22Rv1 (cell line): ENCODE data around the gene TPRG1L.

Experiments used
- H3K27ac ChIP-seq: fragments of 450-650 bp; 2 replicates; pipeline ENCODE4 v1.5.1; 2017
- ZFX ChIP-seq: fragments of 450-650 bp; IDR thresholded peaks from 2 replicates; pipeline ENCODE4 v1.6.1; 2017; ENCODE audit warnings: antibody characterized with exemption, borderline replicate concordance
- TF ChIP-seq, protein P1 (sequence below): fragments of 450-650 bp; IDR thresholded peaks from 2 replicates; pipeline ENCODE4 v1.5.1; 2017; ENCODE audit warnings: mild to moderate bottlenecking

TPRG1L gene

DNA sequence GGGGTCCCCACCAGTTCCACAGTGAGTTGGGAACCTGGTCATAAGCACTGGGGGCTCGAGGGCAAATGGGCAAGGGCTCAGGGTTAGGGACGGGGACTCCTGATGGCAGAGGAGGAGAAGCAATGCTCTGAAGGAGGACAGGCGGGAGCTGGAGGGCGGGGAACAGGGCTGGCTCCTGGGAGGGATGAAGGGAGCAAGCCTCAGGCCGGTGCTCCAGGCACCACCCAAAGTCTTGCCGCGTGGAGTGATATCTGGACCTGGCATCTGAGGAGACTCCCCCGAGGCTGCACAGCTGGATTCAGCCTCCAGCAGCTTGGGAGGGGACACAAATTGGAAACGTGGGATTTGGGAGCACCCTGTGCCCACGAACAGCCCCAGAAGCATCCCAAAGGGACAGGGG is 24.5 kb upstream of the TPRG1L start:
- H3K27ac ChIP-seq = no peak overlapping the region
- TF ChIP-seq, protein P1, sequence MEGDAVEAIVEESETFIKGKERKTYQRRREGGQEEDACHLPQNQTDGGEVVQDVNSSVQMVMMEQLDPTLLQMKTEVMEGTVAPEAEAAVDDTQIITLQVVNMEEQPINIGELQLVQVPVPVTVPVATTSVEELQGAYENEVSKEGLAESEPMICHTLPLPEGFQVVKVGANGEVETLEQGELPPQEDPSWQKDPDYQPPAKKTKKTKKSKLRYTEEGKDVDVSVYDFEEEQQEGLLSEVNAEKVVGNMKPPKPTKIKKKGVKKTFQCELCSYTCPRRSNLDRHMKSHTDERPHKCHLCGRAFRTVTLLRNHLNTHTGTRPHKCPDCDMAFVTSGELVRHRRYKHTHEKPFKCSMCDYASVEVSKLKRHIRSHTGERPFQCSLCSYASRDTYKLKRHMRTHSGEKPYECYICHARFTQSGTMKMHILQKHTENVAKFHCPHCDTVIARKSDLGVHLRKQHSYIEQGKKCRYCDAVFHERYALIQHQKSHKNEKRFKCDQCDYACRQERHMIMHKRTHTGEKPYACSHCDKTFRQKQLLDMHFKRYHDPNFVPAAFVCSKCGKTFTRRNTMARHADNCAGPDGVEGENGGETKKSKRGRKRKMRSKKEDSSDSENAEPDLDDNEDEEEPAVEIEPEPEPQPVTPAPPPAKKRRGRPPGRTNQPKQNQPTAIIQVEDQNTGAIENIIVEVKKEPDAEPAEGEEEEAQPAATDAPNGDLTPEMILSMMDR = no peak
- TF ChIP-seq ZFX = no peak

DNA sequence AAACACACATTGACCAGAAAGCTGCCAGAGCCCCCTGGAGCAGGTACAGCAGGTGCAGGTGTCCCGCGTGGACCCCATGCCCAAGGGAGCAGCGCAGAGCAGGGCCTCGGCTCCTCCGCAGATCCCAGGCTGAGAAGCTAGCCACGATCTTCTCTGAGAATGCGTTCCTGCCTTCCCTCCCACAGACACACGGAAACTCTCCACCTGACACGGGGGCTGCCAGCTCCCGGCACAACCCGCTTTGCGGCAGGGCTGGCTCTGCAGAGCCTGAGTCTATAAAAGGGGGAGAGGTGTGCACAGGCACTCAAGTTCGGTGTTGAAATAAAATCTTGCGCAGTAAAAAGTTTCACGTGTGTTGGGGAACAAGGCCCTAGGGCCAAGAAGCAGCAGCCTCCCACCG is 23.1 kb upstream of the TPRG1L start:
- H3K27ac ChIP-seq = no peak overlapping the region
- no peak for TF ChIP-seq ZFX
- TF ChIP-seq, protein P1 = no peak

DNA sequence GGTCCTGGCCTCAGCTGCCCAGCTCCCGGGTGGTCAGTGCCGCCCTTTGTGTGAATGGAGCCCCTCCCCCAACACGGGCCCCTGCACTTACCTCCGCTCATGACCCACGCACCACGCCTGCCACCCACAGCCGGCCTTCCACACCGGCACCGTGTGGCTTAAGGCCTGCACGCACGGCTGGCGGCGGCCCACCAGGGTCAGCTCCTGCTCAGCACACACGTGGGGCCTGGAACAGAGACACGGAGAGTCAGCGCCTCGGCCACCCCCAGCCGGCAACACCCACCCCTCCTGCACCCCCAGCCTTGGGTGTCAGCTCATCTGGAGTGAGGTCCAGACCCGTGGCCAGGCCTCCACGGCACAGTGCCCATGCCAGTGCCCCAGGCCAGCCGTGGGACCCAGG is 22.4 kb upstream of the TPRG1L start:
- TF ChIP-seq, protein P1 = no peak
- TF ChIP-seq ZFX = no peak
- H3K27ac ChIP-seq = no peak overlapping the region

DNA sequence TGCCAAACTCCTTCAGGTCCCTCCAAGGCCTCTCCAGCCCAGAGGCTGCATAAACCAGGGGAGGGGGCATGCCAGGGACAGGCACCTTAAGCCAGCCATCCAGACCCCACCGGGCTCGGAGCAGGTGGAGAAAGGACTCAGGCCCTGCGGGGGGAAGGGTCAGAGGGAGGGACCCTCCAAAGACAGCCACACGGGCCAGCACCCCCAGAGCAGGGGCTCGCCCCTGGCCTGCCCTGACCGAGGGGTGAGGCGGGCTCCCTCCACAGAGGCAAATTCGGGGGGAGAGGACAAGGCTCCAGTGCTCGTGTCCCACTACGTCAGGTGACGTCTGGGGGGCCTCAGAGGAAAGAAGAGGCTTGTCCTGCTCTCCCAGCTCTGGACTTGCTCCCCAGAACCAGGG is 21.7 kb upstream of the TPRG1L start:
- H3K27ac ChIP-seq = no peak overlapping the region
- no peak for TF ChIP-seq ZFX
- TF ChIP-seq, protein P1 = no peak

DNA sequence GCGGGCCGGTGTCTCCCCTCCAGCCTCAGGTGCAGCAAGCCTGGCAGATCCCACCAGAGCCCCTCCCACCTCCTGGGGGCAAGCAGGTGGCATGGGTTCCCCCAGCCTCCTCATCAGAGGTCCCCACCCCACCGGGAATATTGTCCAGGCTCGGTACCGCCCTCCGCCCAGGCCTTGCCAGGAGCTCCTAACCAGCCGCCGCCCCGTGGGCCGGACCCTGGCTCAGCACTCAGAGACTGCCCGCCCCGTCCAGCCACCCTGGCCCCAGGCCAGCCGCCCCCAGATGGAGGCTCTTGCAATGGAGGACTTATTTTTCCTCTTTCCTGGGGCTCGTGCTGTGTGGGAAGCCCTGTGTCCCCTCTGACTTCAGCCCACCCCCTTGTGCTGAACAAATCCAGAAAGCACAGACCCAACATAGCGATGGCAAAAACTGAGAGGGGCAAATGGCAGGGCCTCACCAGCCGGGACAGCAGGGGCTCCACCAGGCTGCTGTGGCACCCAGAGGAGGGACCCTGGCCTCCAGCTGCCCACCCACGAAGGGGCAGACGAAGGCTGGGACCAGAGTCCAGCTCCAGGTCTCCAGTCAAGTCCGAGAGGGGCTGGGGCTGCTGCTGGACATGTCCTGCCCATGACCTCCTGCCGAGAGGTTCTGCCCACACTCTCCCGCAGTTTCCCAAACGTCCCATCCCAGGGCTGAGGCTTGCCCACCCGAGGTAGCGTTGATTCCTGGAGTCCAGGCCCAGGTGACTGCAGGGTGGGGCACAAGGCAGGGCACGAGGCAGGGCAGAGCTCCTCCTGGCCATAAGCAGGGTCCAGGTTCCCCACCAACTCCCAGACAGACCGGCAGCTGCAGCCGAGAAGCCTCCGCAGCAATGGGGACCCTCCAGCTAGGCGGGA is 21.0 kb upstream of the TPRG1L start:
- TF ChIP-seq ZFX = no peak
- TF ChIP-seq, protein P1 = no peak
- H3K27ac ChIP-seq = no peak overlapping the region

DNA sequence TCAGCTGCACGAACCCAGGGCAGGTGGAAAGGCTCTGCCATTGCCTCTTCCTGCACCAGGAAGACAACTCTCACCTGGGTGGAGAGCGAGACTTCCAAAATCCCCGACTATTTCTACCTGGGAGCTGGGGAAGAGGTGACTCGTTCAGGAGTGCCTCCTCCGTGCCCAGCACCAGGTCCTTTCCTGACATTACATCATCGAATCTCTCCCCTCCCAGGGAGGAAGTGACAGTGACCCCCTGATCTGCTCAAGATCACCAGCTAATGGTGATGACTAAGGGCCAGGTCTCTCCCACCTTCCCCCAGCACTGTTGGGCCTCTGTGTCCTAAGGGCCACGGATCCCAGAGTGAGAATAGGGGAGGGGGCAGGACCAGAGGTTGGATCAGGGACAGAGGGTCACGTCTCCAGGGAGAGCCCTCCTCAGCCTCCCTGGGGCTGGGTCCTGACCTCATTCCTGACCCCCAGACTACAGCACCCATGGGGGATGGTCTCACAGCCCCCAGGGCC is 20.3 kb upstream of the TPRG1L start:
- TF ChIP-seq, protein P1 = no peak
- TF ChIP-seq ZFX = no peak
- H3K27ac ChIP-seq = no peak overlapping the region
